GM12864 (cell line): ENCODE measurements around the gene C18orf63.

ENCODE experiments used
- DNase-seq: peaks from one replicate; pipeline ENCODE4 v3.0.0-alpha.2; 2011; ENCODE audit warnings: low read depth
- H3K4me3 ChIP-seq: 2 replicates; pipeline ENCODE4 v1.5.1; 2011; ENCODE audit warnings: mild to moderate bottlenecking, low read depth, low read length, control low read depth
- TF ChIP-seq, protein P1 (sequence below): IDR thresholded peaks from 2 replicates; pipeline ENCODE4 v1.5.1; 2011; ENCODE audit warnings: low read depth, mild to moderate bottlenecking, moderate library complexity, low read length, control low read depth, inconsistent platforms; ENCODE audit errors: missing control alignments

Gene C18orf63

DNA sequence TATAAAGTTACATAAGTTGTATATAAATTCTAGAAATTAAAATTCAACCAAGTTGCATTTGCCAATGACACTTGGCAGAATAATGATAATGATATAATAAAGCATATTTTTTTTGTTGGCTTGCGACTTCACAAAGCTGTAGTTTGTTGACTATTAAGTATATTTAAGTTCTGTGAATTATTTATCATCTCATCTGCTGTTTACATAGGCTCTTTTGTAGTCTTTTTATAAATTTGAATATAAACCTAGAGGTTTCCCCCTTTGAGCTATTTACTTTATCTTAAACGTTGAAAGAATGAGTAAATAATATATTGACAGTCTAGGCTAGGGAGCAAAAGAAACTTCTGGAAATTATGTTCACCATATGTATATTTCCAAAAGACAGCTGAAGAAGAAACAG, 32.9 kb downstream of the C18orf63 start:
- no peak overlapping the region for H3K4me3 ChIP-seq
- TF ChIP-seq, protein P1, sequence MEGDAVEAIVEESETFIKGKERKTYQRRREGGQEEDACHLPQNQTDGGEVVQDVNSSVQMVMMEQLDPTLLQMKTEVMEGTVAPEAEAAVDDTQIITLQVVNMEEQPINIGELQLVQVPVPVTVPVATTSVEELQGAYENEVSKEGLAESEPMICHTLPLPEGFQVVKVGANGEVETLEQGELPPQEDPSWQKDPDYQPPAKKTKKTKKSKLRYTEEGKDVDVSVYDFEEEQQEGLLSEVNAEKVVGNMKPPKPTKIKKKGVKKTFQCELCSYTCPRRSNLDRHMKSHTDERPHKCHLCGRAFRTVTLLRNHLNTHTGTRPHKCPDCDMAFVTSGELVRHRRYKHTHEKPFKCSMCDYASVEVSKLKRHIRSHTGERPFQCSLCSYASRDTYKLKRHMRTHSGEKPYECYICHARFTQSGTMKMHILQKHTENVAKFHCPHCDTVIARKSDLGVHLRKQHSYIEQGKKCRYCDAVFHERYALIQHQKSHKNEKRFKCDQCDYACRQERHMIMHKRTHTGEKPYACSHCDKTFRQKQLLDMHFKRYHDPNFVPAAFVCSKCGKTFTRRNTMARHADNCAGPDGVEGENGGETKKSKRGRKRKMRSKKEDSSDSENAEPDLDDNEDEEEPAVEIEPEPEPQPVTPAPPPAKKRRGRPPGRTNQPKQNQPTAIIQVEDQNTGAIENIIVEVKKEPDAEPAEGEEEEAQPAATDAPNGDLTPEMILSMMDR: no peak
- no peak for DNase-seq

GRCh38 chr18:74351354-74351753, 35.7 kb downstream of the C18orf63 start:
- no peak overlapping the region for H3K4me3 ChIP-seq
- no peak for DNase-seq
- TF ChIP-seq, protein P1: no peak

DNA sequence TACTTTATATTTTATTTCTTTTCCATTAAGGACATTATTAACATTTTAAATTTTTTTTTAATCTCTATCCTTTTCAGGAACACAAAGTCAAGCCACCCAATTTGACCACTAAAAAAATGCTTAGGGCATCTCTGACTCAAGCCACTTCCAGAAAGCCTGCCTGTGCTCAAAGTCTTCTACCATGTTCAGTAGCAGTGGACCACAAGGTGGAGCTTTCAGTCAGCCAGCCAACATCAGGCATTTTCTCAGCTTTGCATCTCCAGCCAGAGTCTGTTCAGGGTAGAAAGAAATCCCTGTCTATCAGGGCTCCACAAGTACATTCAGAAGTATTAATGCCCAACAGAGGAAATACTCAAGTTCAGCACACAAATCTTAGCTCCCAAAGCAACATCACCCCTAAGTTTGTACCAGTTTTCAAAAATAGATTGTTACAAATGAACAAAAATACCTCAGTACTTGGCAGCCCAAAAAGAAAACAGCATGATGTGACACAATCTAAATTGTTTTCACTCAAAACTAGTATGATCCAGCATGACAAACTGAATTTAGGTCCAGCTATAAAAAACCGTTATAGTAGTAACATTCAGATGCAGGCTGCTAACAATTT, 37.6 kb downstream of the C18orf63 start:
- no peak overlapping the region for H3K4me3 ChIP-seq
- TF ChIP-seq, protein P1: peak; percentile 70
- peak; percentile 34 for DNase-seq

GRCh38 chr18:74356959-74357358, 41.3 kb downstream of the C18orf63 start:
- TF ChIP-seq, protein P1: no peak
- DNase-seq: no peak
- H3K4me3 ChIP-seq: no peak overlapping the region; the same call in 1 of the 2 replicates

DNA sequence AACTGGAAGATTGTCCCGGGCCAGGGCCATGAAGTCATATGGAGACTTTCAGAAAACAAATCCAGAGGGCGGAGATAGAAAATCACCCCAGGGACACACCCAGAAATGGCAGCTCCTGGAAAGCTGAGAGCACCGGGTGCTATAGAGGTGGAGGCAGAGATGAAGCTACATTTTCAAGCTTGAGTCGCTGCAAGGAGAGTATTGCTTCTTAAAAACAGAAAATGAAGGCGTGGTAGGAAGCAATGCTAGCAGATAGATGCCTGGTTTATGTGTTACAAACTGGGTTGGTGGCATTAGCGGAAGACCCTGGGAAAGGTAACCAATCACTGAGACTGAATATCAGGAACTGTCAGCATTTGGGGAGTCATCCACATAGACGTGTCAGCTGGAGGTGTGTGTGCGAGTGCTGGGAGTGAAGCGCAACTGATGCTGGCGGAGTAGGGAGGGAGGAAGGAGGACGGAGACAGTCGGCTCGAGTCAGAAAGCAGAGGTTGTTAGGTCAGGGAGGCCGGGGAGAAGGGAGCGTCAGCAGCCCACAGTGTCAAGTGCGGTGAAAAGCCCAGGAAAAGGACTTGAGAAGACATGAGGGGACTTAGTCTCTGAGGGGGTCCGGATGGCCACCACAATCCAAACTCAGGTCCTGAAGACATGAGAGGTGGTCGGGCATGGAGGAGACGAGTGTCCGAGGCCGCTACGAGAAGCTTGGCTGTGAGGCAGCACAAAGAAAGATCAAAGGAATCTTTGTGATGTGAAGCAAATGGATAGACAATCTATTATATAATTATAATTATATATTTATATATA, 45.4 kb downstream of the C18orf63 start:
- TF ChIP-seq, protein P1: no peak
- H3K4me3 ChIP-seq: no peak overlapping the region
- DNase-seq: no peak

DNA sequence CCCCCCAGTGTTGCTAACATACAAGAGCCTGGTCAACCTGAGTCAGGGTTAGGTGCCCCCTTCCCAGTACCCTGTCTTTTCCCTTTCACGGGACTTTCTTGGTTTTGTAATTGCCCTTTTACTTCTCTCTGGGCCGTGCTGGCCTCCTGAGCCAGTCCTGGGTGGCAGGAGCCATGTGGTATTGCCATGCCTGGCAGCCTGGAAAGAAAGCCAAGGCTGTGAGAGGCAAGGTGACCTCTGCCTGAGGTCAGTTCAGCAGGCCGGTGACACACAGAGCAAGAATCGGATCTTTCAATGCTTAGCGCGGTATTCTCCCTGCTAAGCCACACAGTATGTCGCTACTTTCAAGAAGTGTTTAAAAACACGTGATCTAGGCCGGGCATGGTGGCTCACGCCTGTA, 52.3 kb downstream of the C18orf63 start:
- TF ChIP-seq, protein P1: no peak
- H3K4me3 ChIP-seq: no peak overlapping the region
- DNase-seq: no peak
